ENCODE data around the gene ST6GALNAC1.
"Not testable (repeated sequence)": the region's sequence is repeated elsewhere in the genome, so short reads cannot be mapped to it uniquely, and the experiment has no call there.

DNA sequence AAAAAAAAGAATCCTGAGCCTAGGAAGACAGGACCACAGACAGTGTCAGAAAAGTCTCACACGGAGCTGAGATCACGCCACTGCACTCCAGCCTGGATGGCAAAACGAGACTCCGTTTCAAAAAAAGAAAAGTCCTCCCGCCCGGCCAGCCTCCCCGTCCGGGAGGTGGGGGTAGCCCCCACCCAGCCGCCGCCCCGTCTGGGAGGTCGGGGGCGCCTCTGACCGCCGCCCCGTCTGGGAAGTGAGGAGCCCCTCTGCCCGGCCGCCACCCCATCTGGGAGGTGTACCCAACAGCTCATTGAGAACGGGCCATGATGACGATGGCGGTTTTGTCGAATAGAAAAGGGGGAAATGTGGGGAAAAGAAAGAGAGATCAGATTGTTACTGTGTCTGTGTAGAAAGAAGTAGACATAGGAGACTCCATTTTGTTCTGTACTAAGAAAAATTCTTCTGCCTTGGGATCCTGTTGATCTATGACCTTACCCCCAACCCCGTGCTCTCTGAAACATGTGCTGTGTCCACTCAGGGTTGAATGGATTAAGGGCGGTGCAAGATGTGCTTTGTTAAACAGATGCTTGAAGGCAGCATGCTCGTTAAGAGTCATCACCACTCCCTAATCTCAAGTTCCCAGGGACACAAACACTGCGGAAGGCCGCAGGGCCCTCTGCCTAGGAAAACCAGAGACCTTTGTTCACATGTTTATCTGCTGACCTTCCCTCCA, 6.9 kb downstream of the ST6GALNAC1 start:
- TF ChIP-seq CTCF, POLR2AphosphoS5 (IDR thresholded peaks at IDR 0.05): not testable (repeated sequence)
